Measurements from ENCODE around the gene OR13C8. TPM values are rescaled to one million over a fixed set of nuclear protein-coding genes. Genes with fewer than 3 reads are reported as not detected.

Gene OR13C8
- polyA plus RNA-seq, 1 donor (not counting 4 experiments of a cell fraction or from before 2014, with no cell fraction given): not detected

DNA sequence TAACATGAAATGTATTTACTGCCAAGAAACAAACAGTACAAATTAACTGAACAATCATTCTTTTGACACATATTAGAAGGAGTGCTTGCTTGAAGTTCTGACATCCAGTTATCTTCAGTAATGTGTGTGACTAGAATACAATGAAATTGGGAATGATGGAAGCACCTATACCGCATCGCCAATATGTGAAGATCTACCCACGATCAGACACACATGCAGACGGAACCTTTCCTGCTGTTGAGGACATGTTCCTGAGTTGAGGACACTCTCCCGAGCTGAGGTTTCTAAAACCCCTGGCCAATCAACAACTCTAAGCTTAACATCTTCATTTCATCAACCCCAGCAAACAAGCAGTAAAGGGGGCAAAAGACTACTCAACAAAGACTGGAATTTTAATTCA, 32.2 kb upstream of the OR13C8 start, which contains the start of gene OR13C3:
Gene OR13C3, minus strand, starts transcription at position 101 of the 400 bp plus-strand sequence. CDS start 133 bp downstream, outside the sequence.
- dilution Hi-C loops (cut with MboI; ENCODE audit: extremely low pct_ligation_motif_present, low sequenced_read_pairs): no loop called here
- Histone ChIP-seq H4K20me1 (ENCODE audit: control insufficient read depth, extremely low read depth, insufficient read depth, low read length) (no peaks in the 10 kb centered on the region), H3K9me1 (ENCODE audit: control insufficient read depth, extremely low read depth, insufficient read depth, low read length) (no peaks in the 10 kb centered on the region), H3K79me2 (ENCODE audit: control insufficient read depth, insufficient read depth, low read length) (no peaks in the 10 kb centered on the region), H3K36me3 (ENCODE audit: control insufficient read depth in 2 of 2, extremely low read depth in 1 of 2, insufficient read depth in 2 of 2, low read length in 2 of 2) (no peaks in the 10 kb centered on the region), H3K4me2 (ENCODE audit: control insufficient read depth, extremely low read depth, insufficient read depth, low read depth, low read length) (no peak within 1 kb of the TSS), H3K27ac (ENCODE audit: control insufficient read depth, insufficient read depth, low read length) (no peak within 1 kb of the TSS), H3K27me3 (ENCODE audit: control insufficient read depth, extremely low read depth, insufficient read depth, low read length) (no peaks in the 10 kb centered on the region), H3K4me1 (ENCODE audit: control insufficient read depth, extremely low read depth, insufficient read depth, low read length) (no peaks in the 10 kb centered on the region), H3K9me3 (ENCODE audit: control insufficient read depth, low read depth, low read length) (no peaks in the 10 kb centered on the region), H3K9ac (ENCODE audit: control insufficient read depth, extremely low read depth, insufficient read depth, low read length) (no peak within 1 kb of the TSS), H2AFZ (ENCODE audit: control insufficient read depth, low read length) (no peak within 1 kb of the TSS), H3K4me3 (ENCODE audit: control insufficient read depth in 2 of 3, extremely low read depth in 1 of 3, insufficient read depth in 2 of 3, low read depth in 1 of 3, low read length in 3 of 3) (no peak within 1 kb of the TSS)
- DNase-seq (ENCODE audit: low read depth, low spot score): no peak
- TF ChIP-seq CTCF (optimal IDR thresholded peaks at IDR 0.05 in 1 of 3, IDR thresholded peaks at IDR 0.05 in 1 of 3, conservative IDR thresholded peaks at IDR 0.05 in 1 of 3; ENCODE audit: extremely low read depth in 1 of 3, insufficient read depth in 2 of 3, low read length in 3 of 3) (no peak), EZH2 (IDR thresholded peaks at IDR 0.05; ENCODE audit: low read length) (no peak)
- no peak for FAIRE-seq

GRCh38 chr9:104539275-104539674, 29.7 kb upstream of the OR13C8 start:
- no peaks in the 10 kb centered on the region for H3K4me1 ChIP-seq (ENCODE audit: control insufficient read depth, extremely low read depth, insufficient read depth, low read length)
- DNase-seq (ENCODE audit: low read depth, low spot score) (no peak), FAIRE-seq (no peak)
- TF ChIP-seq CTCF (optimal IDR thresholded peaks at IDR 0.05 in 1 of 3, IDR thresholded peaks at IDR 0.05 in 1 of 3, conservative IDR thresholded peaks at IDR 0.05 in 1 of 3; ENCODE audit: extremely low read depth in 1 of 3, insufficient read depth in 2 of 3, low read length in 3 of 3): no peak
- no peak for TF ChIP-seq EZH2 (IDR thresholded peaks at IDR 0.05; ENCODE audit: low read length)
- no peak overlapping the region for H3K27ac ChIP-seq (ENCODE audit: control insufficient read depth, insufficient read depth, low read length)
- no peak overlapping the region for H3K9ac ChIP-seq (ENCODE audit: control insufficient read depth, extremely low read depth, insufficient read depth, low read length)
- no peaks in the 10 kb centered on the region for H3K79me2 ChIP-seq (ENCODE audit: control insufficient read depth, insufficient read depth, low read length)
- no peak overlapping the region for H2AFZ ChIP-seq (ENCODE audit: control insufficient read depth, low read length)
- no peak overlapping the region for H3K4me3 ChIP-seq (ENCODE audit: control insufficient read depth in 2 of 3, extremely low read depth in 1 of 3, insufficient read depth in 2 of 3, low read depth in 1 of 3, low read length in 3 of 3)
- no peaks in the 10 kb centered on the region for H3K9me1 ChIP-seq (ENCODE audit: control insufficient read depth, extremely low read depth, insufficient read depth, low read length)
- dilution Hi-C loops (cut with MboI; ENCODE audit: extremely low pct_ligation_motif_present, low sequenced_read_pairs): no loop called here
- no peaks in the 10 kb centered on the region for H3K36me3 ChIP-seq (ENCODE audit: control insufficient read depth in 2 of 2, extremely low read depth in 1 of 2, insufficient read depth in 2 of 2, low read length in 2 of 2)
- H3K4me2 ChIP-seq (ENCODE audit: control insufficient read depth, extremely low read depth, insufficient read depth, low read depth, low read length): no peak overlapping the region
- H3K9me3 ChIP-seq (ENCODE audit: control insufficient read depth, low read depth, low read length): no peaks in the 10 kb centered on the region
- no peaks in the 10 kb centered on the region for H4K20me1 ChIP-seq (ENCODE audit: control insufficient read depth, extremely low read depth, insufficient read depth, low read length)
- no peaks in the 10 kb centered on the region for H3K27me3 ChIP-seq (ENCODE audit: control insufficient read depth, extremely low read depth, insufficient read depth, low read length)
